Left lung (tissue), 10 donors: ENCODE results near the gene NID2. TPM values are rescaled to one million over a fixed set of nuclear protein-coding genes. Genes with fewer than 3 reads are reported as not detected.

ENCODE experiments used
- ATAC-seq: fragments of 200-7000 bp; cut with Tn5 transposase; one replicate; pipeline ENCODE4 v1.9.1; 2020; ENCODE audit warnings: moderate library complexity
- DNase-seq, 4 donors: peaks; one replicate each; pipeline ENCODE4 v3.0.0-alpha.2; 2013 to 2020
- H3K27ac ChIP-seq, 2 donors: fragments of 200-600 bp; sonication (generic) in 1 of 2; one replicate each; pipeline versions ENCODE4 v1.5.0 to v1.8.0; 2020 to 2021
- H3K27me3 ChIP-seq, 2 donors: fragments of 200-600 bp; sonication (generic) in 1 of 2; one replicate each; pipeline versions ENCODE4 v1.5.0 to v1.8.0; 2020 to 2021
- H3K36me3 ChIP-seq, 2 donors: fragments of 200-600 bp; sonication (generic) in 1 of 2; one replicate each; pipeline versions ENCODE4 v1.5.0 to v1.8.0; 2020 to 2021
- H3K4me1 ChIP-seq, 2 donors: fragments of 200-600 bp; one replicate each; pipeline ENCODE4 v1.8.0; 2021
- H3K4me3 ChIP-seq, 2 donors: fragments of 200-600 bp; sonication (generic) in 1 of 2; one replicate each; pipeline versions ENCODE4 v1.5.0 to v1.8.0; 2020 to 2021; ENCODE audit warnings: mild to moderate bottlenecking in 1 of 2
- H3K9me3 ChIP-seq, 2 donors: fragments of 200-600 bp; sonication (generic) in 1 of 2; one replicate each; pipeline versions ENCODE4 v1.5.0 to v1.8.0; 2020 to 2021
- intact Hi-C, 2 donors: fragments of 100-400 bp; cut with DNase I; formaldehyde crosslinking; loops; one replicate each; pipeline versions ENCODE4 v1.11.2 to v1.14.2; 2022
- polyA plus RNA-seq, 6 donors: library from polyadenylated mRNA; unstranded; fragments of 120-200 nt; gene quantifications; one replicate each; pipeline ENCODE4 v1.2.1, GENCODE V29; 2013; ENCODE audit not compliant: insufficient read length in 6 of 6
- total RNA-seq, 2 donors: library from RNA; stranded (reverse); fragmentation: NEBNext Ultra II Directional; extraction: Animal tissue kit (Norgen Biotek cat#: 25700); gene quantifications; one replicate each; pipeline ENCODE4 v1.2.1, GENCODE V29; 2021
- TF ChIP-seq, protein P1 (sequence below), 2 donors: fragments of 200-600 bp; sonication (generic) in 1 of 2; IDR thresholded peaks; one replicate each; pipeline versions ENCODE4 v1.5.0 to v1.8.0; 2021; ENCODE audit warnings: antibody characterized with exemption in 2 of 2
- donor health status: DM: no; HTN: yes; CAD: no.
- donor health status: DM: no; HTN: no; CAD: no.

The NID2 gene
- total and polyA plus RNA-seq, 8 donors, result 25.0 to 593 (median 235) TPM

DNA sequence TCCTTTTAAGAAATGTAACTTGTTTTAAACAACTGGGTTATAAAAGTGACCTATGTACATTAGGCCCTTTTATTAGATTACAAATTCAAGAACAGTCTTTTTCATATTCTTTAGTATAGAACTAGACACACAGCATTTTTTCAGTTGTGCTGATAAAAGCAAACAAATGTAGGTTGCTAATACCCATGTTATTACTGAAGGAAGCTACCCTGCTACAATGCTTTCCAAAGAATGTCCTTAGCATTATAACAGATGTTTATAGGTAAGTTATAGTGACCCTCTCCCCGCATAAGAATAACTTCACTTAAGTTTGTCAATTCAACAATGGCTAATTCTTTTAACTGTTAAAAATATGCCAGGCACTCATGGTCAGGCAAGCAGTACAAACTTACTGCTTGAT, 61.6 kb downstream of the NID2 start:
- TF ChIP-seq, protein P1, sequence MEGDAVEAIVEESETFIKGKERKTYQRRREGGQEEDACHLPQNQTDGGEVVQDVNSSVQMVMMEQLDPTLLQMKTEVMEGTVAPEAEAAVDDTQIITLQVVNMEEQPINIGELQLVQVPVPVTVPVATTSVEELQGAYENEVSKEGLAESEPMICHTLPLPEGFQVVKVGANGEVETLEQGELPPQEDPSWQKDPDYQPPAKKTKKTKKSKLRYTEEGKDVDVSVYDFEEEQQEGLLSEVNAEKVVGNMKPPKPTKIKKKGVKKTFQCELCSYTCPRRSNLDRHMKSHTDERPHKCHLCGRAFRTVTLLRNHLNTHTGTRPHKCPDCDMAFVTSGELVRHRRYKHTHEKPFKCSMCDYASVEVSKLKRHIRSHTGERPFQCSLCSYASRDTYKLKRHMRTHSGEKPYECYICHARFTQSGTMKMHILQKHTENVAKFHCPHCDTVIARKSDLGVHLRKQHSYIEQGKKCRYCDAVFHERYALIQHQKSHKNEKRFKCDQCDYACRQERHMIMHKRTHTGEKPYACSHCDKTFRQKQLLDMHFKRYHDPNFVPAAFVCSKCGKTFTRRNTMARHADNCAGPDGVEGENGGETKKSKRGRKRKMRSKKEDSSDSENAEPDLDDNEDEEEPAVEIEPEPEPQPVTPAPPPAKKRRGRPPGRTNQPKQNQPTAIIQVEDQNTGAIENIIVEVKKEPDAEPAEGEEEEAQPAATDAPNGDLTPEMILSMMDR (IDR thresholded peaks at IDR 0.05), result no peak
- no peak for DNase-seq
- Histone ChIP-seq H3K4me1 (no peaks in the 10 kb centered on the region), H3K9me3 (no peaks in the 10 kb centered on the region), H3K27ac (no peak overlapping the region), H3K36me3 (peaks cover 0 to 98% of the 10 kb centered on the region in 2 donors), H3K4me3 (no peak overlapping the region), H3K27me3 (no peaks in the 10 kb centered on the region)
- ATAC-seq, result no peak
- intact Hi-C loops, result loop anchor here in 1 of 2 donors (10.0 kb wide), 1 partner anchor 58 kb away; the partner anchor contains the start of gene NID2

DNA sequence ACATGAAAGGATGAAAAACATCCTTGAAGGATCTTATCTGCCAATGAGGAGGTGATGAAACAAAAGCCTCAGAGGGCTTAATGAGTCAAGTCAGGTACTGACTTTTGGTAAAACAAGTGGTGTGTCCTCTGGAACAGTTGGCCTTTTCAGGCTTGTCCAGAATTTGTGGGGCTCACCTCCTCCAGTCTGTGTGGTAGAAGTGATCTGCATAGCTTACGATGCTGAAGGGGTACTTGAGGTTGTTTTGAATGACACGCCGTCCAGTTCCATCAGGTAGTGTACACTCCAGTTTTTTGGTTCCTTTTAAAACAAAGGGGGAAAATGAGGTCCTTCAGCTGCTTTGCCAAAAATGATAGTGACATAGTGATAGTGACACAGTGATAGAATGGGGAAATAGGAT, 62.5 kb downstream of the NID2 start:
- H3K36me3 ChIP-seq, result peaks cover 0 to 100% of the 10 kb centered on the region in 2 donors
- no peak for ATAC-seq
- intact Hi-C loops, result loop anchor here in 1 of 2 donors (10.0 kb wide), 1 partner anchor 58 kb away; the partner anchor contains the start of gene NID2

DNA sequence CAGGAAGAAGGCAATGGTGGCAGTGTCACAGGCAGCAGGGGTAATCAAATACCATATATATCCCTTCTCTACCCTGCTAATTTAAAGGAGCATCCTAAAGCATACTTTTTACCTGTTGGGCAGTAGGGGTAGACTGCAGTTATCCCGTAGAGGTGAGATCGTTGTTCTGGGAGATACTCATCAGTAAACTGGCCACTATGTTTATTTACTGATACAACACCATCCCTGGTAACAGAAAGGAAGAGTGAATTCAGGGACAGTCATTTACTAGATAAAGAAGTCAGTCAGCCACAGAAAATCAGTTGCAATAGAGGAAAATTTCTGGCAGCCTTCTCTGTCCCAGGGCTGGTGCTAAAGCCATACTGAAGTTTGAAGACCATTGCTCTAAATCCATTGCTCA, 63.2 kb downstream of the NID2 start:
- ATAC-seq, result no peak
- H3K9me3 ChIP-seq, result no peaks in the 10 kb centered on the region
- H3K4me1 ChIP-seq, result no peaks in the 10 kb centered on the region
- intact Hi-C loops, result loop anchor here in 1 of 2 donors (10.0 kb wide), 1 partner anchor 59 kb away; the partner anchor contains the start of gene NID2
- H3K27ac ChIP-seq, result no peak overlapping the region
- H3K27me3 ChIP-seq, result no peaks in the 10 kb centered on the region
- H3K36me3 ChIP-seq, result peaks cover 0 to 99% of the 10 kb centered on the region in 2 donors
- DNase-seq, result no peak
- no peak overlapping the region for H3K4me3 ChIP-seq
- TF ChIP-seq, protein P1 (IDR thresholded peaks at IDR 0.05), result no peak

More for the DNA sequence above, 62.5 kb downstream of the NID2 start:
- Histone ChIP-seq H3K4me3 (no peak overlapping the region), H3K9me3 (no peaks in the 10 kb centered on the region), H3K27ac (no peak overlapping the region), H3K27me3 (no peaks in the 10 kb centered on the region), H3K4me1 (no peaks in the 10 kb centered on the region)
- no peak for DNase-seq
- TF ChIP-seq, protein P1 (IDR thresholded peaks at IDR 0.05), result no peak

DNA sequence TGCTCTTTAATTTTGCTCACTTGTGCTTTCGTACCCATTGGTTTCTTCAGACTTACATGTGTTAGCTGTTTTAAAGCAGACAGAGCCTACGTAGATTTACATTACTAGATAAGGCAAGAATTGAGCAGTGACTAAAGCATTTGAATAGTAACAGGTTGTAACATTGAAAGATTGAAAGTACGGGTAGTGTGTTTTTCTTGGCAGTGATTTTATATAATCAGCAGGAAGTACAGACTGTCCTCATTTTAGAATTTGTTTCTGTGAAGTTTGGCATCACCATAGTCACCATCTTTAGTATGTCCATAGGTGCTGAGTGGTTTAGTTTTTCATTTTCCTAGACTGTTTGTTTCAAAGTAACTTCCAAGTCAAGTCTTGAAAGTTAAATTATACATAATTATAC, 65.5 kb downstream of the NID2 start:
- intact Hi-C loops, result loop anchor here in 1 of 2 donors (10.0 kb wide), 1 partner anchor 61 kb away; the partner anchor contains the start of gene NID2

DNA sequence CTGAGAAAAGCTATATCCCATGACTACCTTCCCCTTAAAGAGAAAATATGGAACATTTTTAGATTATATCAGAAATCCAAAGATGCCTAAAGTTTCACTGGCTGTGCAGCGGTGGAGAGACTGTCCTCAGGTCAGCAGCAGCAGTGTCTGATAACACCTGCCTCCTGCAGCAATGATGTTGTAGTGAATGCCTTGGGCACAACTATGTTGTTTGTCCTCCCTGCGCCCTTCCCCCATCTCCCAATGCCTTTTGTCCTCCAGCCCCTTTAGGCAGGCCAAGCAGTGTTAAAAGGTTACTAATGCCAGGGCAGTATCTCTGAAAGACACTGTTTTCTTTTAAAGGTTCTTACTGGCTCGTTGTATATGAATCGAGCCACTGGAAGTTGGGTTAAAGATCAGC, 66.3 kb downstream of the NID2 start:
- DNase-seq, result no peak
- TF ChIP-seq, protein P1 (IDR thresholded peaks at IDR 0.05), result no peak
- no peak overlapping the region for H3K4me3 ChIP-seq
- ATAC-seq, result no peak
- H3K27ac ChIP-seq, result no peak overlapping the region
- H3K4me1 ChIP-seq, result no peaks in the 10 kb centered on the region
- intact Hi-C loops, result loop anchor here in 1 of 2 donors (10.0 kb wide), 1 partner anchor 62 kb away; the partner anchor contains the start of gene NID2
- H3K27me3 ChIP-seq, result no peaks in the 10 kb centered on the region
- peaks cover 0 to 84% of the 10 kb centered on the region in 2 donors for H3K36me3 ChIP-seq
- no peaks in the 10 kb centered on the region for H3K9me3 ChIP-seq

More for the DNA sequence above, 65.5 kb downstream of the NID2 start:
- H3K4me1 ChIP-seq, result no peaks in the 10 kb centered on the region
- no peak for DNase-seq
- TF ChIP-seq, protein P1 (IDR thresholded peaks at IDR 0.05), result no peak
- peak overlapping the region in 1 of 2 donors; percentile 10 for H3K27ac ChIP-seq
- ATAC-seq, result no peak
- H3K27me3 ChIP-seq, result no peaks in the 10 kb centered on the region
- no peak overlapping the region for H3K4me3 ChIP-seq
- H3K9me3 ChIP-seq, result no peaks in the 10 kb centered on the region
- peaks cover 0 to 92% of the 10 kb centered on the region in 2 donors for H3K36me3 ChIP-seq
